ENCODE data around the gene SHROOM3.
A peak's percentile ranks its signal among the peaks of the same experiment; 100 is the strongest.
"Not testable (repeated sequence)": the region's sequence is repeated elsewhere in the genome, so short reads cannot be mapped to it uniquely, and the experiment has no call there.

SHROOM3 gene

DNA sequence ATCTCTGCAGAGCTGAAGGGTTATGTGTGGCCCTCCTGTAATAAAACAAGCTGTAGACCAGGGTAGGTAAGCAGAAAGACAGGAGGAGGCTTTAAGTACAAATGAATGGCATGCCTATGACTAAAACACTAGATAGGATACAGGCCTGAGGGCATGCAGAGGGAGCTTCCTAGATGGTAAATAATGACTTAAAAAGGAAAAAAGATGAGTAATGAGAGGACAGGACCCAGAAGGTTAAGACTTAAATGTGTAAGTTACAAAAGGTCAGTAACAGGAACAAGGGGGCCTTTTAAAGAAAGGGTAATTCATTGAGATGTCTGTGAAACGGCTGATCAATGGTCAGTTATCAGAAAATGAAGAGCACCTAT is 268.1 kb downstream of the SHROOM3 start:
- DNase-seq: no peak

DNA sequence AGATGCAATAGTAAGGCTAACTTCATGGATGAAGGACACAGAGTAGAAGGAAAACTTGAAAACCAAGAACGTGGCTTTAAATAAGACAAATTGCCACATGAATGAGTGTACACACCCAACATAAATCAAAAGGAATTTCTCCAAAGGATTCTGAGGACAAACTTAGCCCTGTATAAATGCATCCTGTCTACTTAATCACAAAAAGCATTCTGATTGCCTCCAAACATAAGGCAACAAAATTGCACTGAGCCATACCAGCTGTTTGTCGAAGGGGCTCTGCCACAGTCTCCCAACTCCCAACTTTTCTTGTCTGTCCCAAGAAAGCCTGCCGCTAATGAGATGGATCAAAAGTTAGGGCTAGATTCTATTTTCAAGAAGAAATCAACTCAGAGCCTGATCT is 268.6 kb downstream of the SHROOM3 start:
- DNase-seq: no peak

GRCh38 chr4:76704133-76704881 is 269.3 kb downstream of the SHROOM3 start:
- DNase-seq: peak in 1 of 2 experiments; percentile 48

GRCh38 chr4:76705472-76705871 is 270.4 kb downstream of the SHROOM3 start:
- DNase-seq: no peak

GRCh38 chr4:76706581-76706980 is 271.6 kb downstream of the SHROOM3 start:
- no peak for DNase-seq

- DNase-seq: peak in 1 of 2 experiments; percentile 39
Observed at GRCh38 chr4:76708971-76709771, 274.1 kb downstream of the SHROOM3 start.

DNA sequence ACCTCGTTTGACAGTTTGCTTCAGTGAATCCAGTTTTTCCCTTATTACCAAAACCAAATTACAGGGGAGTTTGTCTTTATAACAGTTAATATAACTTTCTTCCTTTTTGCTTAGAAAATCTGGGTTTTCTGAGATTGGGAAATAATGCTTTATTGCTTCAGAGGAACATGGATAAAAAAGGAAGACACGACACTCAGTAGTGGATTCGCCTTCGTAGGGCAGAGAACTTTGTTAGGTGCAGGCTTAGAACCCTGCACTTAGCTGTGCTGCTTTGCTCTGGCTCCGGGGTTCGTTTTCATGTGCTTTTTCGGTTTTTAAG is 274.7 kb downstream of the SHROOM3 start:
- no peak for DNase-seq

DNA sequence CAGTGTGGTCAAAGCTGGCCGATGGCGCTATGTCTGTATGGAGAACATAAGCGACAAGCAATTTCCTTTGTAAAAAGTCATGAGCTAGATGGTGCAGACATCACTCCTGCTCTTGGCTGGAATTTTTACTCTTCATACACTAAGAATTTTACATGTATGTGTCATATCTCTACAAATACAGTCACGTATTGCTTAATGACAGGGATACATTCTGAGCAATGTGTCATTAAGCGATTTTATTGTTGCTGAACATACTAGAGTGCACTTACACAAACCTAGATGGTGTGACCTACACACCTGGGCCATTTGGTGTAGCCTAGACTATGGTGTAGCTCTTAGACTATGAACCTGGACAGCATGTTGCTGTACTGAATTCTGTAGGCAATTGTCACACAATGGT is 277.5 kb downstream of the SHROOM3 start:
- no peak for DNase-seq

DNA sequence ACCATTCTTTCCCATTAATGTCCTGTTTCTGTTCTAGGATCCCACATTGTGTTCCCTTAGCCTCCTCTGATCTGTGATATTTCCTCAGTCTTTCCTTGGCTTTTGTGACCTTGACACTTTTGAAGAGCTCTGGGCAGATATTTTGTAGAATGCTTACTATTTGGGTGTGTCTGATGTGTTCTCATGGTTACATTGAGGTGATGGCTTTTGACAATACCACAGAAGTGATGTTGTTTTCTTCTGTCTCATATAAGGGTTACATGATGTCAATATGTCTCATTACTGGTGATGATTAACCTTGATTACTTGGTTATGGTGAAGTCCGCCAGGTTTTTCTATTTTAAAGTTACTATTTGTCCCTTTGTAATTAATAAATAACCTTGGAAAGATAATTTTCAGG is 279.2 kb downstream of the SHROOM3 start:
- DNase-seq: no peak

DNA sequence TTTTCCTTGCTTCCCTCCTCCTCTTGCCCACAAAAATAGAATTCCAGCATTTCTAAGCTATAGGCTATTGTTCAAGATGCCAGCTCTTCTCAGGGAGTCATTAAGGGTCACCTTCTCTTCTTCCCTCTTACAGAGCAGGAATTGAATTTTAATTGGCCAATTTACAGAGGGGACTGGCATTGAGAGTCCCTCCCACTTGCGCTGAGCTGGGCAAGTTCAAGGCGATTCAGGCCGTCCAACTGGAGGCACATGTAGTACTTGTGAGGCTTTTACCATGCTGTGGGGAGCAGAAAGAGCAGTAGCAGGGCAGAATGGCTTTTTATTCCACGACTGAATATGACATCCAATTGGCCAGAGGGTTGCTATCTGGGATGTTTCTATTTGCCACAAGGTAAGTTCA is 281.0 kb downstream of the SHROOM3 start:
- DNase-seq: no peak

DNA sequence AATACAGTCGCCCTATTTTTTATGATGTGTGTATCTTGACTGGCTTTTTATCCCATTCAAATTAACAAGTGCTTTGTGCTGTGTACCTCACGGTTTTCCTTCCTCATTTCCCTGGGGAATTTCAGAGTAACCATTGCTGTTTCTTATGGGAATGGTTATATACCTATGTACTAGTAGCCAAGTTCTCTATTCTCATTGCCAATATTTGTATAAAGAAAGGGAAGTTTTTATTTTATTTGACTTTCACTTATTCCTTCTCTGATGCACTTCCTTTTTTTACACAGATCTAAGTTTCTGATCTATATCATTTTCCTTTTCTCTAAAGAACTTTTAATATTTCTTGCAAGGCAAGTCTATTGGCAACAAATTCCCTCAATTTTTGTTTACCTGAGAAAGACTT is 281.6 kb downstream of the SHROOM3 start:
- no peak for DNase-seq

GRCh38 chr4:76717431-76717830 is 282.4 kb downstream of the SHROOM3 start:
- no peak for DNase-seq

GRCh38 chr4:76718021-76718420 is 283.0 kb downstream of the SHROOM3 start:
- no peak for DNase-seq

DNA sequence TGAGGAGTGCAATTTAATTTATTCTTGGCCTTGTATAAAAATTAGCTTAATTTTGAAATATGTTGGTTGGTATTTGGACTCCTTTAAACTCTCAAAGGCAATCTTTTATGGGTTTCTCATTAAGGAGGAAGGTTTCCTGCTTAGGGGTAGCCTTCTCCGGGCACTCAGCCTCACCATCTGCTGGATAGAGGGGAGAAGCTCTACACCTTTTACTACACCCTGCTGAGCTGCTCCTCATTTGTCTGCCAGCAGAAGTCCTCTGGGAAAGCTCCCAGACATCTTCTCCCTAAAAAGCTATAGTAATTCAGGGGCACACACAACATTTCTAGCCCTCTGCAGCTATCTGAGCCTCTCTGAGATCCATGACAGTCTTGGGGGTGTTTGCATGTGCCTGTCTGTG is 283.8 kb downstream of the SHROOM3 start:
- no peak for DNase-seq

DNA sequence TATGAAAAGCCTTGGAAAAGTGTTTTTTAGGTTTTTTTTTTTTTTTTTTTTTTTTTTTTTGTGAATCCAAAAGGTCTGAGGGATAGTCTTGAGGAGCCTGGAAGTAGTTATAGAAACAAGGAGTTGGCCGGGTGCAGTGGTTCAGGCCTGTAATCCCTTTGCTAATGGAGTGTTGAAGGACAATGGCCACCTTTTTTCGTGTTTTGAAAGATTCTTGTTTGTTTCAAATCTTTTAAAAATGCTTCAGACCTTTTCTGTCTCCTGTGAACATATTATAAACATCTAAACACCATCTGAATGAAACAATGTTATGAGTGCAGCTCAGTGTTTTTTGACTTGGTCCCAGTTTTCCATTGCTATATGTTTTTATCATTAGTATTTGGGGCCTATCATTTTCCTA is 285.1 kb downstream of the SHROOM3 start:
- DNase-seq: no peak

- DNase-seq: not testable (repeated sequence)
Observed at GRCh38 chr4:76722146-76722545, 287.1 kb downstream of the SHROOM3 start.

GRCh38 chr4:76722838-76723237 is 287.8 kb downstream of the SHROOM3 start:
- DNase-seq: no peak

GRCh38 chr4:76723373-76723772 is 288.3 kb downstream of the SHROOM3 start:
- DNase-seq: no peak

DNA sequence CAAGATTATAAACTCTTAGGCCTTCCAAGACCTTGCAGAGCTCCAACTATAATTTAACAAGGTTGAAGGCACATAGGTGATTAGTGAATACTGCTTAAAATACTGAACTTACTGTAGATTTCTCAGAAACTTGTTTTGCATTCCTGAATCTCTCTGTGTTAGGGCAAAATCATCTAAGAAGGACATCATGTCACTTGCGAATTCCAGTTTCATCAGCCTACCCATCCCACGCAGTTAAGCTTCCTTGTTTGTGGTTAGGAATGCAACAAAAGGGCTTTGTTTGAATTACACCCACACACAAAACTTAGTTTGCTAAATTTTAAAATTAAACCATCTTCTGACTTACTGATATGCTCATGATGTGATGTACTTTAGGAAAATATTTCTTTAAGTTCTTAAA is 288.9 kb downstream of the SHROOM3 start:
- DNase-seq: no peak

GRCh38 chr4:76725039-76725438 is 290.0 kb downstream of the SHROOM3 start:
- DNase-seq: no peak

DNA sequence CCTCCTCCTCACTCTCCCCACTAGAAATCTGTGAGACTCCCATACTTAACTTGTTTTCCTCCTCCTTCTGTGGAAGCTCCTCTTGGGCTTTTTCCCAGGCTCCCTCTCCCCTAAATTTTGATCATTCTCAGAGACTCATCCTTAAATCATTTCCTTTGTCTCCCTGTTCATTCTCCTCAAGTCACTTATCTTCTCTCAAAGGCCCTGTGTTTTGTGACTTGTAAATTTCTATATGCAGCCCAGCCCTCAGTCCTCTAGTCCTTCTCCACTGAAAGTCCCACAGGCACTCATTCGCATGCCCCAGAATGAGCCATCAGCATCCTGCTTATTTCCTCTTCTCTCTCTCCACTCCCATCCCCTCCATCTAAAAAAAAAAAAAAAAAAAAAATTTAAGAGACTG is 291.1 kb downstream of the SHROOM3 start:
- DNase-seq: no peak

- no peak for DNase-seq
Observed at GRCh38 chr4:76726631-76727030, 291.6 kb downstream of the SHROOM3 start.

DNA sequence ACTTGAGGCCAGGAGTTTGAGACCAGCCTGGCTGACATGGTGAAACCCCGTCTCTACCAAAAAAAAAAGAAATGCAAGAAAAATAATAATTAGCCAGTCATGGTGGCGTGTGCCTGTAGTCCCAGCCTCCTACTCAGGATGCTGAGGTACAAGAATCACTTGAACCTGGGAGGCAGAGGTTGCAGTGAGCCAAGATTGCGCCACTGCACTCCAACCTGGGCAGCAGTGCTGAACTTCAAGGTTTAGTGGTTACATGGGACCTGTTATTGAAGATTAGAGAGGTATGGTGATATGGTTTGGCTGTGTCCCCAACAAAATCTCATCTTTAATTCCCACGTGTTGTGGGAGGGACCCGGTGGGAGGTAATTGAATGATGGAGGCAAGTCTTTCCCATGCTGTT is 292.9 kb downstream of the SHROOM3 start:
- DNase-seq: not testable (repeated sequence)

- DNase-seq: no peak
Observed at GRCh38 chr4:76729460-76729859, 294.4 kb downstream of the SHROOM3 start.

GRCh38 chr4:76729980-76730379 is 295.0 kb downstream of the SHROOM3 start:
- no peak for DNase-seq

All from NCI-H446 (cell line).